ENCODE results near the gene B4GALNT4.

- TF ChIP-seq, protein P1, sequence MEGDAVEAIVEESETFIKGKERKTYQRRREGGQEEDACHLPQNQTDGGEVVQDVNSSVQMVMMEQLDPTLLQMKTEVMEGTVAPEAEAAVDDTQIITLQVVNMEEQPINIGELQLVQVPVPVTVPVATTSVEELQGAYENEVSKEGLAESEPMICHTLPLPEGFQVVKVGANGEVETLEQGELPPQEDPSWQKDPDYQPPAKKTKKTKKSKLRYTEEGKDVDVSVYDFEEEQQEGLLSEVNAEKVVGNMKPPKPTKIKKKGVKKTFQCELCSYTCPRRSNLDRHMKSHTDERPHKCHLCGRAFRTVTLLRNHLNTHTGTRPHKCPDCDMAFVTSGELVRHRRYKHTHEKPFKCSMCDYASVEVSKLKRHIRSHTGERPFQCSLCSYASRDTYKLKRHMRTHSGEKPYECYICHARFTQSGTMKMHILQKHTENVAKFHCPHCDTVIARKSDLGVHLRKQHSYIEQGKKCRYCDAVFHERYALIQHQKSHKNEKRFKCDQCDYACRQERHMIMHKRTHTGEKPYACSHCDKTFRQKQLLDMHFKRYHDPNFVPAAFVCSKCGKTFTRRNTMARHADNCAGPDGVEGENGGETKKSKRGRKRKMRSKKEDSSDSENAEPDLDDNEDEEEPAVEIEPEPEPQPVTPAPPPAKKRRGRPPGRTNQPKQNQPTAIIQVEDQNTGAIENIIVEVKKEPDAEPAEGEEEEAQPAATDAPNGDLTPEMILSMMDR (IDR thresholded peaks at IDR 0.05; ENCODE audit: insufficient read depth, low read depth, low read length), result no peak
- TF ChIP-seq EZH2 (IDR thresholded peaks at IDR 0.05; ENCODE audit: insufficient read depth, low read length), result no peak
Observed at GRCh38 chr11:330694-331357, 38.5 kb upstream of the B4GALNT4 start.
